IPS-NIHi7 (cell line): ENCODE measurements around the gene NOD1.
"Not testable (repeated sequence)": the region's sequence is repeated elsewhere in the genome, so short reads cannot be mapped to it uniquely, and the experiment has no call there.

Experiments used
- DNase-seq: peaks from one replicate; pipeline ENCODE4 v3.0.0; 2012; ENCODE audit warnings: mixed read lengths; ENCODE audit errors: extremely low spot score

The NOD1 gene, protein sequence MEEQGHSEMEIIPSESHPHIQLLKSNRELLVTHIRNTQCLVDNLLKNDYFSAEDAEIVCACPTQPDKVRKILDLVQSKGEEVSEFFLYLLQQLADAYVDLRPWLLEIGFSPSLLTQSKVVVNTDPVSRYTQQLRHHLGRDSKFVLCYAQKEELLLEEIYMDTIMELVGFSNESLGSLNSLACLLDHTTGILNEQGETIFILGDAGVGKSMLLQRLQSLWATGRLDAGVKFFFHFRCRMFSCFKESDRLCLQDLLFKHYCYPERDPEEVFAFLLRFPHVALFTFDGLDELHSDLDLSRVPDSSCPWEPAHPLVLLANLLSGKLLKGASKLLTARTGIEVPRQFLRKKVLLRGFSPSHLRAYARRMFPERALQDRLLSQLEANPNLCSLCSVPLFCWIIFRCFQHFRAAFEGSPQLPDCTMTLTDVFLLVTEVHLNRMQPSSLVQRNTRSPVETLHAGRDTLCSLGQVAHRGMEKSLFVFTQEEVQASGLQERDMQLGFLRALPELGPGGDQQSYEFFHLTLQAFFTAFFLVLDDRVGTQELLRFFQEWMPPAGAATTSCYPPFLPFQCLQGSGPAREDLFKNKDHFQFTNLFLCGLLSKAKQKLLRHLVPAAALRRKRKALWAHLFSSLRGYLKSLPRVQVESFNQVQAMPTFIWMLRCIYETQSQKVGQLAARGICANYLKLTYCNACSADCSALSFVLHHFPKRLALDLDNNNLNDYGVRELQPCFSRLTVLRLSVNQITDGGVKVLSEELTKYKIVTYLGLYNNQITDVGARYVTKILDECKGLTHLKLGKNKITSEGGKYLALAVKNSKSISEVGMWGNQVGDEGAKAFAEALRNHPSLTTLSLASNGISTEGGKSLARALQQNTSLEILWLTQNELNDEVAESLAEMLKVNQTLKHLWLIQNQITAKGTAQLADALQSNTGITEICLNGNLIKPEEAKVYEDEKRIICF

DNA sequence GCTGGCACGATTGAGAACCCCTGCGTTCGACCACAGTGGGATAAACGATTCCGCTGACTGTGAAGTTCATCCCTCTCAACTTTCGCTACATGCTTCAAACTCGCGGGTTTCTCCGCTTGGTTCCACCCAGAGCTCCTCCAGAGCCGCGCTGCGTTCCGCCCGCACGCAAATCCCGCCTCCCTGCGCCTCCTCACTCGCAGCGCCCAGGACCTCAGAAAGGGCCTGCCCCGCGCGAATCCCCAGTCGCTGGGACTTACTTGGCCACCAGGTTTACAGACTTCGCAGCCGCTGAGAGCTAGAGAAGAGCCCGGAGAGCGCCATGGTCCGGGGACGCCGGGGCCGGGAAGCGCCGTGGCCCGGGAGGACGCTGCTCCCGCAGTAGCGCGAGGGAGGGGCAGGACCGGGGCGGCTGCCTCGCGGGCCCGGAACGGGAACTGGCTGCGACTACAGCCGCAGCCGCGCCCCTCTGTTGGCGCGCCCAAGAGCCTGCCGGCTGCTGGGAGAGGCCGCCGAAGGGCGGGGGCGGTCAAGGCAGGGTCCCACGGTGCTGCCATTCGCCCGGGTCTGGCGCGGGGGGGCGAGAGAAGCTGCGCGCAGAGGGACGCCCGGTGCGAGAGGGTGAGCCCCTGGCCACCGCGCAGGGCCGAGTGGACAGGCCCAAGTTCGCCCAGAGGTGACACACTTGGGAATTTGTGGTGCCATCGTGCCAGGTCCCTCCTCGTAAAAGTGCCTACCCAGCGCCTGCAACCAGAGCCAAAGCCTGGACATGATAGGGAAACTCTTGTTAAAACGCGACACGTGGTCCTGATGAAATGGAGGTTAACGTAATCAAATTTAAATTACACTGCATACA, at the start of gene NOD1:
Gene NOD1, minus strand, starts transcription at position 436 of the 853 bp plus-strand sequence. CDS start 21,863 bp downstream, outside the sequence.
- peak; percentile 87 for DNase-seq

DNA sequence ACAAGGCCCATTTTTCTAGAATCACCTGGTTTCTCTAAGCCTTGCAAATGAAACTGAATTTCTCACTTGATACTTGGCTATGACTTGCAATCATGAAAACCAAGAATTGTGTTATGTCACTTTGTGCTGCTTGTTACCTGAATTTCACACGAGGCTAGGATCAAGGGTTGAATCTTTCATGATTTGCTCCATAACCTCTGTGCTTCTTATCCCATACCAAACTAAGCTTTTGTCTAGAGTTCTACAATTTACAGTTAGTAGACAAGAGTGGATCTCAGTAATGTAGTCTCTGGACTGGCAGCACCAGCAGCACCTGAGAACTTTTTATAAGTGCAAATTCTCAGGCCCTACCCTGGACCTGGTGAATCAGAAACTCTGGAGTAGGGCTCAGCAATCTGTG, 48.7 kb upstream of the NOD1 start:
- DNase-seq: not testable (repeated sequence)

GRCh38 chr7:30526163-30526562, 47.6 kb upstream of the NOD1 start:
- no peak for DNase-seq

GRCh38 chr7:30525429-30525828, 46.8 kb upstream of the NOD1 start:
- DNase-seq: no peak

DNA sequence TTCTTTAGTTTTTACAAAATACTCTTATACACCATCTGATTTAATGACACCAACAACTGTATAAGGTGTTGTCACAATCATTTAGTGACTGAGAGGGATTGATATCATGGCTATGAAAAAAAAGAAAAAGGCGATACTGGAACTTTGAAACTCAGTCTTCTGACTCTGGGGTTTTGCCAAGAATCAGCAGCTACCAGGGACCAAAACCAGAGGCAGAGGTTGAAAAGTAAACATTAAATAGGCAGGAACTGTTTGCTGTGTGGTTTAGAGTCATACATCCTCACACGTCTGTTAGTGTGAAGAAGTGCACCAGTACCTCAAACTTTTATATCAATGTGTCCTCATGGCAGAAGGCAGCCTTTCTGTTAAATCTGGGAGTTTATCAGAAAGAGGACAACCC, 46.0 kb upstream of the NOD1 start:
- no peak for DNase-seq

DNA sequence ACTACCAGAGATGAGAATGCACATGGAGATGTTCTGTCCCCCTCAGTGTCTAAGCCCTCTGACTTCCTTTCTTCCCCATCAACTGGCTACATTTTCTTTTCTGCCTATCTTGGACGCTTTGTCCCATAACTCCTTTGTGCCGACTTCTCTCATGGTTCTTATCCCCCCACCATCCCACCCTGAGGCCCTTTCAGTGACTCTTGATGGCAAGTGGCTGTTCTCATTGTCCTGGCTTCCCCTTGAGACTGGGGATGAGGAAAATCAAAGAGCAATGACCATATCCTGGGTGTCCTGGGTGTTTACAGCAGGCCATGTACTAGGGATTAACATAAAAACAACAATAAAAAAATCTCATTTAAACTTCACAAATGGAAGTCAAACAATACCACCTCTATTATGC, 44.9 kb upstream of the NOD1 start:
- DNase-seq: no peak

- DNase-seq: no peak
Observed at GRCh38 chr7:30522159-30522558, 43.6 kb upstream of the NOD1 start.

DNA sequence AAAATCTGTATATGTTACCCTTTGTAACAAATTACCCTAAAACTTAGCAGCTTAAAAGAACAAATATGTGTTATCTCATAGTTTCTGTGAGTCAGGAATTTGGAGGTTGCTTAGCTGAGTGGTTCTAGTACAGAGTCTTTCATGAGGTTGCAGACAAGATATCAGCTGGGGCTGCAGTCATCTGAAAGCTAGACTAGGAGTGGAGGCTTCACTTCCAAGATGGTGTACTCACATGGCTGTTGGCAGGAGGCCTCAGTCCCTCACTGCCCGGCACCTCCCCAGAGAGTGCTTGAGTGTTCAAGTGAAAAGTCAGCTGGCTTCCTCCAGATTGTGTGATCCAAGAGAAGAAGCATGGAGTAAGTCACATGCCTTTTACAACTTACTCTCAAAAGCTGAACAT, 42.9 kb upstream of the NOD1 start:
- DNase-seq: no peak

DNA sequence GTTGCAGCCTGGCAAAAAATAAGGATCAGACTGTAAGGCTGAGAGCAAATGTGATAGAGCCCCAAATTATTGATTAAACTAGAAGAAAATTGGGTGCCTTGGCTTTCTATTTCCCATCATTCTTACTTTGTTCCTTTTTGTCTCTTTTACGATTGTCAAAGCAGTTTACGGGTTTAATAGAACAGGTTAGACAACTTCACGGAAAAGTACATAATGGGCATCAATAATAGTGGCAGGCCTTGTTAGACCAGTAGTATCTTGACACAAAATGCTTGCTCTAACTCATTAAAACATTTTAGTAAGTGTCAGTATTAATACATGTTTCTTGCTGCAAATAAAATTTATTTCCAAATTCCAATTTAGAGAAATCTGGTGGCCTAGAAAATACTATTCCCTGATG, 40.5 kb upstream of the NOD1 start:
- no peak for DNase-seq

DNA sequence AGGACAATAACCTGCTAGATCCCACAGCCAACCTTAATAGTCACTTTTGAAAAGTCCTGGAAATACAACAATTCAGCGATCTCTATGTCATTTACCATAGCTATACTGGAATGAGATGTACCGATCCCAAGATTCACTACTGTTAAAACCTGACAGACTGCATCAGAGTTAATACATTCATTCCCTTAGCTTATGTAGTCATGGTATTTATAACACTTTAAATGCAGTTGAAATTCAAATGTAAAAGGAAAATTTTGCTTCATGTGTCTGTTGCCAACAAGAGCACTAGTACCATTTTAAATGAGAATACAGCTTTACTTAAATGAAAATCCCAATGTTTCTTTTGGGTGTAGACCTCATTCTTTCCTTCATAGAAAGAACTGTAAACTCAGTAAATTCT, 37.2 kb upstream of the NOD1 start:
- DNase-seq: no peak

DNA sequence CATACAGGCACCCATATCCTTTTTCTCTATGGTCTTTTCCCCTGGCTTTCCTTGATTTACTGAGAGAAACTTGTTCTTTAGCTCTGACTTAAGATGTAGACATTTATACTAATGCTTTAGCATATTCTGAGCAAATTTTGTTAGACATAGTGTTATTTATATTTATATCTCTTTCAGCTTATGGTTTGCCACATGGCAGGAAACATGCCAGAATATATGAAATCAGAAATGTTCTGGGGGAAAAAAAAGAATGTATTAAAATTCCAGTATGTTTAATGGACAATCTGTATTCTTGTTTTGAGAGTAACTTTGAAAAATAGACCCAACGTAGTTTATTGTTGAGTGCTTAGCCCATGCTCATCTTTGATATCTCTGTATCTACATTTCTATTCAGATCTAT, 36.2 kb upstream of the NOD1 start:
- DNase-seq: no peak

DNA sequence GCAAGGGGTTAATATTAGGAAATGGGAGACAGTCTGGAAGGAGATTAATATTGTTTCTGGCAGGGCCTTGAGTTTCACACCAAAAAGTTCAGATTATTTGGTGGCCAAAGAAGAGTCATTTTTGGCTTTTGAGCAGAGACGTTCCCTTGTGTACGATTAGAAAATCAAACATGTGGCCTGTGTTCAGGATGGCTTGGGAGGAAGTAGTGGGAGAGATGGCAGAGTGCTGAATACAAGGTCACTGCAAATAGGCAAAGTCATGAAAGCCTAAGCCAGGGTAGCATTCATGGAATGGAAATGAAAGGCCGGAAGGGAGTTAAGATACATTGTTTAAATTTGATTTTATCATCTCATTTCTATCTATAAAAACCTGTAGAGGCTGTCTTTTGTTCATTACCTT, 35.6 kb upstream of the NOD1 start:
- no peak for DNase-seq

GRCh38 chr7:30513762-30514161, 35.2 kb upstream of the NOD1 start:
- DNase-seq: no peak

DNA sequence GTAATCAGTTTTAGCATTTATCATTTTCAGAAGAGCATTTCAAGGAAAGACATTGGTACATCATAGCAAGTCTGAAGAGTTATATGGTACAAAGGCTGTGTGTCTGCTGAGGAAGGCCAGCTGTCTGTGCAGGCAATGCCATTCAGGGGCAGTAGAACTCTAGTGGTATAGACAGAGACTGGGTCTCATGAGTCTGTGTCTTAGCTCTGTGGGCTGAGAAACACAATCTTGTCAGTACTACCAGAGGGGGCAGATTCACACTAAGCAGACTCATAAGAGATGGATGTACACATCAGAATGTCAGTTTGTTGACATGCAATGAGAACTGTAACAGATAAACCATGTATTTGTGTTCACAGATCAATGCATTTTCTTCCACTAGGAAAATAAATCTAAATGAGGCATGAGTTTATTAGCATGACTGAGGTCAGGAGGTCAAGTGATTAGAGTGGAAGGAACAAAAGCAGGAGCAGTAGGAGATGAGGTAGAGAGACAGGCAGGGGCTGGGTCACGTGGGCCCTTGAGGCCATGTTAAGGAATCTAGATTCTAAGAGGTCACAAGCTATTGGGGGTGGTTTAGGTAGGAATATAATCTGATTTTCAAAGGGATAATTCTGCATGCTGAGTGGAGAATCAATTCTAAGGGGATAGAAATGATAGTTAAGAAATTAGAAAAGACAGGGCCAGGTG, 33.5 kb upstream of the NOD1 start:
- no peak for DNase-seq

- no peak for DNase-seq
Observed at GRCh38 chr7:30511494-30511893, 32.9 kb upstream of the NOD1 start.

DNA sequence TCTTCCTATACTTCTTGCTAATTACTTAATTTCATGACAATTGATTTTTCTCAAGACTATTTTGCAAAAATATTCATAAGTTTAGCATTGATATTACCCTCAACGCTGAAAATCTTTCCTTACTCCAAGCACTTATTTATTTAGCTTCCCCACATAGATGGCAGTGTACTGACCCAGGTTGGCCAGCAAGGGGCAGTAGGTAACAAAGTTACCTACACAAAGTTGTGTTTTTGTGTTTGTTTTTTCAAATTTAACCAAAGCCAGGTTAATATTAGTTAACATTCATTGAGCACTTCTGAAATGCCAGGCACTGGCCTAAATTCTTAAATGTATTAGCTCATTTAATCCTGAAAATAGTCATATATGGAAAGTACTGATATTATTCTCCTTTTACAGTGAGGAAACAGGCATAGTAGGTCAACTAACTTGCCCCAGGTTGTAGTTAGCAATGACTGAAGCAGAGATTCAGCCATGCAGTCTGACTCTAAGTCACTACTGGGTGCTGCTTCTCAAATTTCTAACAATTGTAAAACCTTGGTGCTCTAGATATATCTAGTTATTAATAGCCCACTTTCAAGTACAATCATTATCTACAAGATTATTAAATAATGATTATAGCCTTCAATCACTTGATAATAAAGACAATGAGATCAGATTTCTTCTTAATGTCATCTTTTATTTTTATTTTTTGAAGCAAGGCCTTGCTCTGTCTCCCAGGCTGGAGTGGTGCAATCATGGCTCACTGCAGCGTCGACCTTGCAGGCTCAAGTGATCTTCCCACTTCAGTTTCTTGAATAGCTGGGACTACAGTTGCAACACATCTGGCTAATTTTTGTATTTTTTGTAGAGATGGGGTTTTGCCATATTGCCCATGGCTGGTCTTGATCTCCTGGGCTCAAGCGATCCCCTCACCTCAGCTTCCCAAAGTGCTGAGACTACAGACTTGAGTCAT, 31.8 kb upstream of the NOD1 start:
- DNase-seq: no peak

GRCh38 chr7:30509171-30509857, 30.7 kb upstream of the NOD1 start:
- DNase-seq: not testable (repeated sequence)

DNA sequence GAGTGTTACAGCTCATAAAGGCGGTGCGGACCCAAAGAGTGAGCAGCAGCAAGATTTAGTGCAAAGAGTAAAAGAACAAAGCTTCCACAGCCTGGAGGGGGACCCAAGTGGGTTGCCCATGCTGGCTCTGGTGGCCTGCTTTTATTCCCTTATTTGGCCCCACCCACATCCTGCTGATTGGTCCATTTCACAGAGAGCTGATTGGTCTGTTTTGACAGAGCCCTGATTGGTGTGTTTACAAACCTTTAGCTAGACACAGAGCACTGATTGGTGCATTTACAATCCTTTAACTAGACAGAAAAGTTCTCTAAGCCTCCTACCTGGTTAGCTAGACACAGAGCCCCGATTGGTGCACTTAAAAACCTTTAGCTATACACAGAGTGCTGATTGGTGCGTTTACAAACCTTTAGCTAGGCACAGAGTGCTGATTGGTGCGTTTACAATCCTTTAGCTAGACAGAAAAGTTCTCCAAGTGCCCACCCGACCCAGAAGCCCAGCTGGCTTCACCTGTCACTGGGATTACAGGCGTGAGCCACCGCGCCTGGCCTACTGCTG, 28.8 kb upstream of the NOD1 start:
- not testable (repeated sequence) for DNase-seq

DNA sequence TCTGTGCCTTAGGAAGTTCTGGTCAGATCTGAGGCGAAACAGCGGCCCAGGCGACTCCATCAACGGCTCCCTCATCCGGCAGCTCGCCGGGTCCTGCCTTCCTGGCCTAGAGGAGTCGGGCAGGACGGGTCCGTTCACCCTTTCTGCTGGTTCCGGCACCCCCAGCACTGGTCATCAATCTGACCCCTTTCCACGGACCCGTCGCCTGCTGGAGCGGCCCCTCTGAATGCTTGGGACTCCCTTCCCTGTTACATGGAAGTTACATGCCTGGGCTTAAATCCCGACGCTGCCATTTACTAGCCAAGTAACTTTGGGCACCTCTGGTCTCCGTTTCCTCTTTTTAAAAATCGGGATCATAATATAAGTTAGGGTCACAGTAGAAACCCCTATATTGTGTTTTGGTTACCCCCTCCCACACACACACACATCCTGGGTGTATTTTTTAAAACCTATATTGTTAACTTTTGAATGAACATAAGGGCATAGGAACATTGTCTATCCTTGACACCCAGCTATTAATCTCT, 26.7 kb upstream of the NOD1 start:
- DNase-seq: no peak
